Parathyroid adenoma (tissue), 2 donors: ENCODE data around the gene MAML2.

Experiments used
- H2AFZ ChIP-seq: fragments of 300-600 bp; sonication (generic); one replicate; pipeline ENCODE4 v1.7.0; 2017; ENCODE audit warnings: antibody characterized with exemption, mild to moderate bottlenecking
- H3K27ac ChIP-seq: fragments of 300-600 bp; sonication (generic); one replicate; pipeline ENCODE4 v1.7.0; 2017
- H3K27me3 ChIP-seq: fragments of 300-600 bp; sonication (generic); one replicate; pipeline ENCODE4 v1.7.0; 2017; ENCODE audit warnings: low read length; ENCODE audit not compliant: control insufficient read depth, insufficient read depth
- H3K36me3 ChIP-seq: fragments of 300-600 bp; sonication (generic); one replicate; pipeline ENCODE4 v1.7.0; 2017; ENCODE audit warnings: low read length; ENCODE audit not compliant: control insufficient read depth, insufficient read depth
- H3K4me1 ChIP-seq: fragments of 300-600 bp; sonication (generic); one replicate; pipeline ENCODE4 v1.7.0; 2017; ENCODE audit warnings: control low read depth
- H3K4me2 ChIP-seq: fragments of 300-600 bp; sonication (generic); one replicate; pipeline ENCODE4 v1.7.0; 2017; ENCODE audit warnings: low read length
- H3K4me3 ChIP-seq: fragments of 300-600 bp; sonication (generic); one replicate; pipeline ENCODE4 v1.7.0; 2017; ENCODE audit warnings: low read depth, low read length
- H3K79me2 ChIP-seq: fragments of 300-600 bp; sonication (generic); one replicate; pipeline ENCODE4 v1.7.0; 2017; ENCODE audit warnings: control low read depth
- H3K9ac ChIP-seq: fragments of 300-600 bp; sonication (generic); one replicate; pipeline ENCODE4 v1.7.0; 2017; ENCODE audit warnings: mild to moderate bottlenecking
- H3K9me3 ChIP-seq: fragments of 300-600 bp; sonication (generic); one replicate; pipeline ENCODE4 v1.7.0; 2017; ENCODE audit warnings: low read length; ENCODE audit not compliant: control insufficient read depth
- TF ChIP-seq, protein P1 (sequence below): fragments of 300-600 bp; sonication (generic); IDR thresholded peaks from one replicate; pipeline ENCODE4 v1.7.0; 2017; ENCODE audit warnings: antibody characterized with exemption, mild to moderate bottlenecking
- donor health status: primary hyperparathyroidism.

Gene MAML2

DNA sequence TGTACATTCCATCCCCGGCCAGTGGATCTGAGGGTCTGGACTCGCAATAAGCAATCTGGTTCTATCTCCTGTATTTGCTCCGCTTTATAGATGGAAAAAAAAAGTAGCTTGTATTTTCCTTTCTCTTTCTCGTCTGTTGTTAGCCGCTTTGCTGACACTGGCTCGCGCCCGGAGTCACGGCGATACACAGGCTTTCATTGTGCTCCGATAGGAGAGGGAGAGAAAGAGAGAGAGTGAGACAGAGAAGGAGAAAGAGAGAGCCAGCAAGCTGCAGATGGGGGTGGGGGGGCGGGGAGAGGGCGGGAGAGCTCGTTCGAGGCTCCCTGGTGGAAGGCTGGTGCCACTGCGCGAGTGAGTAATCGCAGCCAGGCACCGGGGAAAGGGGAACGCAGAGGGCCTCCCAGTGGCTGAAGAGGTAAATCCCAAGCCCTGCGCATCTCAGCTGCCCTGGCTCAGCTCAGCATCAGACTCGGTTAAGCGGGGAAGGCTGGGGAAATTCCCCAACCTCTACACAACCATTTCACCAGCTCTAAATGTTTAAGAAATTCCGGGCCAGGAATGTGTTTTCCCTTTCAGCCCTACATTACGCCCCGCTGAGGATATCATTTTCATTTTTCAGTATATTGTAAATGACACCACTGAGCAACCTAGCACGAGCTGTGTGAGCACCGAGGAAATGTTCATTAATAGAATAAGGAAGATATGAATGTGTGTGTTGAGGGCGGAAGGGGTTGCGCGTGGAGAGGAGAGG, at the start of gene MAML2:
Gene MAML2 (minus strand): TSS at position 235 of the 751 bp plus-strand sequence. CDS start 1,300 bp downstream, outside the sequence.
- Histone ChIP-seq H3K36me3 (no peaks in the 10 kb centered on the region), H3K4me1 (peaks cover 12% of the 10 kb centered on the region), H3K27me3 (no peaks in the 10 kb centered on the region), H2AFZ (peak within 1 kb of the TSS; percentile 80), H3K4me3 (peak within 1 kb of the TSS; percentile 95), H3K27ac (peak within 1 kb of the TSS; percentile 89), H3K9ac (peak within 1 kb of the TSS; percentile 14), H3K9me3 (no peaks in the 10 kb centered on the region), H3K79me2 (peaks cover 6% of the 10 kb centered on the region), H3K4me2 (peak within 1 kb of the TSS; percentile 76)
- TF ChIP-seq, protein P1, sequence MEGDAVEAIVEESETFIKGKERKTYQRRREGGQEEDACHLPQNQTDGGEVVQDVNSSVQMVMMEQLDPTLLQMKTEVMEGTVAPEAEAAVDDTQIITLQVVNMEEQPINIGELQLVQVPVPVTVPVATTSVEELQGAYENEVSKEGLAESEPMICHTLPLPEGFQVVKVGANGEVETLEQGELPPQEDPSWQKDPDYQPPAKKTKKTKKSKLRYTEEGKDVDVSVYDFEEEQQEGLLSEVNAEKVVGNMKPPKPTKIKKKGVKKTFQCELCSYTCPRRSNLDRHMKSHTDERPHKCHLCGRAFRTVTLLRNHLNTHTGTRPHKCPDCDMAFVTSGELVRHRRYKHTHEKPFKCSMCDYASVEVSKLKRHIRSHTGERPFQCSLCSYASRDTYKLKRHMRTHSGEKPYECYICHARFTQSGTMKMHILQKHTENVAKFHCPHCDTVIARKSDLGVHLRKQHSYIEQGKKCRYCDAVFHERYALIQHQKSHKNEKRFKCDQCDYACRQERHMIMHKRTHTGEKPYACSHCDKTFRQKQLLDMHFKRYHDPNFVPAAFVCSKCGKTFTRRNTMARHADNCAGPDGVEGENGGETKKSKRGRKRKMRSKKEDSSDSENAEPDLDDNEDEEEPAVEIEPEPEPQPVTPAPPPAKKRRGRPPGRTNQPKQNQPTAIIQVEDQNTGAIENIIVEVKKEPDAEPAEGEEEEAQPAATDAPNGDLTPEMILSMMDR = peak; percentile 59

DNA sequence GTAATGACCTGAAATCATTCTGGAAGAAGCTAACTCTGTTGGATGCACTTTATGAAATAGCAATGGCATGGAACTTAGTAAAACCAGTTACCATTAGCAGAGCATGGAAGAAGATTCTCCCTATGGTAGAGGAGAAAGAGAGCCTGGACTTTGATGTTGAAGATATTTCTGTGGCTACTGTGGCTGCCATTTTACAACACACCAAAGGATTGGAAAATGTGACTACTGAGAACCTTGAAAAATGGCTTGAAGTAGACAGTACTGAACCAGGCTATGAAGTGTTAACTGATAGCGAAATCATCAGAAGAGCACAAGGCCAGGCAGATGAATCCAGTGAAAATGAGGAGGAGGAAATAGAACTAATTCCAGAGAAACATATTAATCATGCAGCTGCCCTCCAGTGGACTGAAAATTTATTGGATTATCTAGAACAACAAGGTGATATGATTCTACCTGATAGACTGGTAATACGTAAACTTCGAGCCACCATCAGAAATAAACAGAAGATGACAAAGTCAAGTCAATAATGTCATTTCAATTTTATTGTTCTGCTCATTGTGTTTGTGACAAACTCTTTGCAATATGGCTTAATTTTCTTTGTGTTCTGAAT, 48.8 kb upstream of the MAML2 start:
- no peak overlapping the region for H3K27ac ChIP-seq
- H3K4me1 ChIP-seq = peaks cover 2% of the 10 kb centered on the region
- no peak overlapping the region for H2AFZ ChIP-seq
- H3K9ac ChIP-seq = no peak overlapping the region
- TF ChIP-seq, protein P1 = no peak
- H3K36me3 ChIP-seq = no peaks in the 10 kb centered on the region
- no peak overlapping the region for H3K4me2 ChIP-seq
- H3K79me2 ChIP-seq = no peaks in the 10 kb centered on the region
- no peak overlapping the region for H3K4me3 ChIP-seq
- no peaks in the 10 kb centered on the region for H3K9me3 ChIP-seq
- no peaks in the 10 kb centered on the region for H3K27me3 ChIP-seq

DNA sequence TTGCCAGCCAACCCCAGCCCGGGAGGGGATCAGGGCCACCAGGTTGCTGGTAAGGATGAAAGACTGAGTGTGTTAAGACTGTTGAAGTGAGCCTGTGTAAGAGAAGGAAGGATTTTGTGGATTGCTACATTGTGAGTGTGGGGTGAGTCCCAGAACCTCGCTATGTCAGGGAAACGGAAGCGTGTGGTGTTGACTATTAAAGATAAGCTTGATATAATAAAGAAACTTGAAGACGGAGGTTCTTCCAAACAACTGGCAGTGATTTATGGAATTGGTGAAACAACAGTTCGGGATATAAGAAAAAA, 47.4 kb upstream of the MAML2 start:
- Histone ChIP-seq H3K9me3 (no peaks in the 10 kb centered on the region), H3K27ac (peak overlapping the region; percentile 64), H3K4me1 (peaks cover 2% of the 10 kb centered on the region), H3K4me2 (peak overlapping the region; percentile 78), H3K79me2 (no peaks in the 10 kb centered on the region), H3K36me3 (no peaks in the 10 kb centered on the region), H3K9ac (no peak overlapping the region), H3K27me3 (no peaks in the 10 kb centered on the region), H2AFZ (peak overlapping the region; percentile 88), H3K4me3 (peak overlapping the region; percentile 60)
- TF ChIP-seq, protein P1 = no peak

DNA sequence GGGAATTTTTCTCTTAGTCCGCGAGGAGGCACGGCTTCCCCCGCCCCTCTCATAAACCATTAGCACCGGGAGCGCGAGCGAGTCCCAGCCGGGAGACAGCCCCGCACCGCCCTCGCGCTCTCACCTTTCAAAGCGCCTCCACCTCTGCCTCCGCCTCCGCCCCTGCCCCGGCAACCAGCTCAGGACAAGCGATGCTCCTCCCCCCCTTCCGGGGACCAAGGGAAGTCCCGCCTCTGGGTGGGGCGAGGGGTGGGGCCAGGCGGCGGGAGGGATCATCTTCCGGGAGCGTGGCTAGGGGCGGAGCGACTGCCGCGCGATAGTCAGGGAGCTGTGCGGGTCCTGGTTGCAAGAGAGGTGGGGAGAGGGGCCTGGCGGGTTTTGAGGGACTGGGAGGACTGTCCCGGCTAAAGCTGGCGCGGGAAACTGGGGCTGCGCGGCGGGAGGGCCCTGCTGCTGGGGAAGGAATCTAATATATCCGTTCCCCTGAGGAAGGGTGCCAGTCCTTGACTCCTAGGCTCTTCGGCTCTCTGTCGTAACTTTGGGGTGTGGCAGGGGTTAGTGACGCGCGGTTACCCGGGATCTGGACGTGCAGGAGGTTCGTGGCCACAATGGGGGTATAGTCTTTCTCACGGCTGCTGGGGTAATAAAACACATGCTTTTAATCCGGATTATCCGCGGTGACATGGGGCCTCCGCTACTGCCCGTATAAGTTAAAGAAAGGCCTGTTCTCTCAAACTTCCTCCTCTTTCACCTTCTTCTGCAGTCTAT, 46.9 kb upstream of the MAML2 start, which contains the start of the genes CCDC82 and JRKL:
Gene CCDC82 (minus strand): TSS at position 193 of the 768 bp plus-strand sequence. CDS start 5,165 bp downstream, outside the sequence.
Gene JRKL (plus strand): TSS at position 294 of the 768 bp plus-strand sequence. CDS start 637 bp downstream, outside the sequence.
- H3K27me3 ChIP-seq = no peaks in the 10 kb centered on the region
- no peak within 1 kb of the TSS for H3K9ac ChIP-seq
- H3K4me1 ChIP-seq = peaks cover 2% of the 10 kb centered on the region
- peak within 1 kb of the TSS; percentile 88 for H2AFZ ChIP-seq
- H3K36me3 ChIP-seq = no peaks in the 10 kb centered on the region
- TF ChIP-seq, protein P1 = no peak
- H3K4me3 ChIP-seq = peak within 1 kb of the TSS; percentile 60
- no peaks in the 10 kb centered on the region for H3K79me2 ChIP-seq
- peak within 1 kb of the TSS; percentile 78 for H3K4me2 ChIP-seq
- H3K27ac ChIP-seq = peak within 1 kb of the TSS; percentile 64
- no peaks in the 10 kb centered on the region for H3K9me3 ChIP-seq
